Measurements from ENCODE around the gene VENTX.

Gene VENTX

GRCh38 chr10:133202778-133203651, 34.6 kb upstream of the VENTX start:
- DNase-seq, result no peak

GRCh38 chr10:133203652-133204195, 33.9 kb upstream of the VENTX start:
- DNase-seq, result no peak

DNA sequence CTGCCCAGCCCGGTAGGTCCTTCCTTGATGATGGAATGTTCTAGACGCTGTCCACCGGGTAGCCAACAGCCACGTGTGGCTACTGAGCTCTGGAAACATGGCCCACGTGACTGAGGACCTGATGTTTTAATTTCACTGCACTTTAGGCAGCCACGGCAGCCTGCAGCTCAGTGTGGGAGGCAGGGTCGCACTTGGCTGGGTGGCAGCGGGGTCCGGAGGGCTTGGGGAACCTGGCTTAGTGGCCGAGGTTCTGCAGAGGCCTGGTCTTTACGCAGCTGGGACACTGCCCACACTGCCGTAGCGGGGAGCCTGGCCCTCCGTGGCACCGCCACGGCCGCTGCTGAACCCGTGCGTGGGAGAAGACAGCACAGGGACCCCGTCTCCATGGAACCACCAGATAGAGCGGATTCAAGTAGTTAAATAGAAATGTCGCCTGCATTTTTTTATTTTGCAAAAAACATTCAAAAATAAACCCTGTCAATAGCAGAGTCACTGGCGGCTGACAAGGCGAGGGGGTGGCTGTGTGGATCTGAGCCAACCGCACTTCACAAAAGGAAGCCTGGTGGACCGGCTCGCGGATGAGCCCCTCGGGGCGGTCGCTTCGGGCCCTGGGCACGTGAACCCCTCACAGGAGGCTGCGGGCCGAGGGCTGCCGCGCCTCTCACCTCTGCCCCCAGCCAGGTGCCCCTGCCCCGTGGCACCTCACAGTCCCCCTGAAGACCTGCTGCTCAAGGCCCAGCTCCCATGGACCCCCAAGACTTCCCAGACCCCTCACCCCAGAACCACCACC, 33.2 kb upstream of the VENTX start:
- no peak for DNase-seq

DNA sequence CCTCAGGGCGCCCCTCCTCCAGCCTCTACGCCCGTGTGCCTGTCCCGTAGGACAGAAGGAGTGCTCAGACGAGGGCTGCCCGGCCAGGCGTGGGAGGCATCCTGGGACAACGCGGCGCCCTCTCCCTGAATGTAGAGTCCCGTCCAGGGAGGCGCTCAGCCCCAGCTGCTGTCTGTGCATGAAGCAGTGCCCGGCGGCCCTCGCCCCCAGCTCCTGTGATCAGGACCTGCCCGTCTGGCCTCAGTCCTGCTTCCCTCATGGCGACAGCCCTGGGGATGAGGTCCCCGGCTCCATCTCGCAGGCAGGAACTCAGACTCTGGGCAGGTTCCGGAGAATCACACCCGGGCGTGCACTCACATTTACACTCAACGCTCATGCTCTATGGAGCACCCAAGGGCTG, 32.5 kb upstream of the VENTX start:
- DNase-seq, result no peak

DNA sequence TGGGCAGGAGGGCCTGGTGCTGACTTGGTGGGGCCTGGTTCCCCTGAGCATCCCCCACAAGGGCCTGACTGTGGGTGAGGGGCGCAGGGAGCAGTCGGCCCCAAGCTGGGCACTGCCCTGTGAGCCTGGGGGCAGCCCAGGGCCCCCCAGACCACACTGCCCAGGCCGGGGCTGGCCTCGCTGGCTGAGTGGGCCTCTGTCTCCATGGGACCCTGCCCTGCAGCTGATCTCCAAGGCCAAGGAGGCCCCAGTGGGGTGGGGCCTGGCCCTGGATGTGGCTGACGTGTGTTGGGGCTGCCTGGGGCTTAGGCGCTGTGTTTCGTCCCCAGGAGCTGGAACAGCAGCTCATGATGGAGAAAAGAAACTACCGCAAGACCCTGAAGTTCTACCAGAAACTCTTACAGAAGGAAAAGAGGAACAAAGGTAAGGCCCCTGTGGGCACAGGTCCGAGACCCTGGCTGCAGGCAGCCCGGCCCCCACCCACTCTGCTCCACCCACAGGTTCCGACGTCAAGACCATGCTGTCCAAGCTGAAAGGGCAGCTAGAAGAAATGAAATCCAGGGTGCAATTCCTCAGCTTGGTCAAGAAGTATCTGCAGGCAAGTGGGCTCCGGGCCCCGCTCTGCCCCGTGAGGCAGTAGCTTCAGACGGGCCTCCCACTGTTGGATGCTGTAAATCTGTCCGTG, 31.2 kb upstream of the VENTX start:
- DNase-seq, result no peak

- DNase-seq, result no peak
Measured at GRCh38 chr10:133207041-133207600, 30.5 kb upstream of the VENTX start.

GRCh38 chr10:133207627-133208026, 30.0 kb upstream of the VENTX start:
- DNase-seq, result no peak

GRCh38 chr10:133208466-133208865, 29.2 kb upstream of the VENTX start:
- DNase-seq, result no peak

GRCh38 chr10:133209117-133209516, 28.5 kb upstream of the VENTX start:
- no peak for DNase-seq

GRCh38 chr10:133209641-133210040, 28.0 kb upstream of the VENTX start:
- no peak for DNase-seq

DNA sequence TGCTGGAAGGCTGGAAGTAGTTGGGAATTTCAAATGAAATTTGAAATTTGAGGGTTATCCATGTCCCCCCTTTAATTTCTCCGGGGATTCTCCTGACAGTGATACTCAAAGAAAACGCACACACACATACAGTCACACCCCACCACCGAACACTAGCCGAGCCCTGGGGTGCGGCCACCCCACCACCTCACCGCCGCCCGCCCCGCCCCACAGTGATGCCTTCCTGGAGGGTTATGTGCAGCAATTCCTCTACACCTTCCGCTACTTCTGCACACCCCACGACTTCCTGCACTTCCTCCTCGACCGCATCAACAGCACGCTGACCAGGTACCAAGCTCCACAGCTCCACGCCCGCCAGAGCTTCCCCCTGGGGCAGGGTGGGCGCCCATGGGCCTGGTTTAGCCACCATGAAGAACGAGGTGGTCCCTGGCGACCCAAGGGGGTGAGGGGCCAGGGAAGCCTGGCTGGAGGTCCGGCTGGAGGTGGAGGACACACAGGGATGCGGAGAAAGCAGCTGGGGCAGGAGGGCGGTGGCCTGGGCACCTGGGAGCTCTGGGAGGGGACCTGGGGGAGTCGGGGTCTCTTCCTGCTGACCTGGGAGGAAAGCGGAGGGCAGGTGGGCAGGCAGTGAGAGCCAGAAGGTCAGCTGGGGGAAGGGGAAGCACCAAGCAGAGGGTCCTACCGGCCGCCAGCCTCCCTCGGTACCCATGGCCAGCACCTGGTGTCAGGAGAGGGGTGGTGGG, 27.1 kb upstream of the VENTX start:
- DNase-seq, result no peak

GRCh38 chr10:133211141-133211830, 26.4 kb upstream of the VENTX start:
- DNase-seq, result no peak

DNA sequence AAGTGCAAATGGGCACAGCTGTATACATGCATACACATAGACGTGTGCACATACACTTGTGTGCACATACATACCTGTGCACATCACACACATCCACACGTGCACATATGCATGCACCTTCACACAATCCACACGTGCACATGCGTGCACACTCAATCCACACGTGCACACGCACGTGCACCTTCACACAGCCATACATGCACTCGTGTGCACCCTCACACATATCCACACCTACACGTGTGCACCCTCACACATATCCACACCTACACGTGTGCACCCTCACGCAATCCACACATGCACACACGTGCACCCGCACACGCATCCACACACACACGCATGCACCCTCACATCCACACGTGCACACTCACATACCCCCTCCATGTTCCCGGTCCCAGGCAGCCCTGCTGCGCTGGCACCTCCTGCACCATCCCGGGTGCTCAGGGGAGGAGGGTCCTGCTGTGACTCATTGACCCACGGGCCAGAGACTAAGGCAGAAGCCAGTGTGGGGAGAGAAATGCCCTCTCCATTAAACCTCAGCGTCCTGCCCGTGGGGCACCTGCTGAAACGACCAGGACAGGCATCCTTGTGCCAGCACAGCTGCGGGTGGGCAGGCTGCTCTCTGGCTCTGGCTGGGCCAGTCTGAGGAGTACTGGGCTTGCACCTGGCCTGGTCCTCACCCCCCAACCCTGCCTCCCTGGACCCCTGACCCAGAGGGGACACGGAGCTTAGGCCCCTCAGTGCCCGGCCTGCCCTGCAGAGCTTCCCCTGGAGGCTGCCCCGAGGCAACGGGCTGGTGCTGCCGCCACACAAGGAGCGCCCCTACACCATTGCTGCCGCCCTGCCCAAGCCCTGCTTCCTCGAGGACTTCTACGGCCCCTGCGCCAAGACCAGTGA, 25.4 kb upstream of the VENTX start:
- no peak for DNase-seq

DNA sequence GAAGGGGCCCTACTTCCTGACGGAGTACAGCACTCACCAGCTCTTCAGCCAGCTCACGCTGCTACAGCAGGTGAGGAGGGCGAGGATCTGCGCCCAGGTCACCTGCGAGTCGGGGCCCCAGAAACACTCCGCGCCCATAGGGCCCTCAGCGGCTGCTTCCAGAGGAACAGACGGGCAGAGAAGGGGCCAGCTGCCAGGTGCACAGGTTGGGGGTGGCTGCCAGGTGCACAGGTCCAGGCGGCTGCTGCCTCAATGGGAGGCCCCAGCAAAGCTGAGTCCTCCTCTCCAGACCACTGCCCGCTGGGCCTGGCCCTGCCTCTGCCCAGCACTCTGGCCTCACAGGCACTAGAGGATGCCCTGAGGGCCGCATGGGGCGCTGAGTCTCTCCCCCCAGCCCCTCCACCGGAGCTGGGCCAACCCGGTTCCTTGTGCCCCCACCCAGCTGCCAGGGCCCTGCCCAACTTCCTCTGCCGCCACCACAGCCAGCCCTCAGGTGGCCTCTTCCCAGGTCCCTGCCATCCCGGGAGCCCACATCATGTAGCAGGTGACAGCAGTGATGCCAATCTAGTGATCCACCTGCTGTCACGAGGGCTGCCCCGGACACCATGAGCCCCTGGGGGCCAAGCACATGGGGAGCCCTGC, 24.7 kb upstream of the VENTX start:
- DNase-seq, result no peak

DNA sequence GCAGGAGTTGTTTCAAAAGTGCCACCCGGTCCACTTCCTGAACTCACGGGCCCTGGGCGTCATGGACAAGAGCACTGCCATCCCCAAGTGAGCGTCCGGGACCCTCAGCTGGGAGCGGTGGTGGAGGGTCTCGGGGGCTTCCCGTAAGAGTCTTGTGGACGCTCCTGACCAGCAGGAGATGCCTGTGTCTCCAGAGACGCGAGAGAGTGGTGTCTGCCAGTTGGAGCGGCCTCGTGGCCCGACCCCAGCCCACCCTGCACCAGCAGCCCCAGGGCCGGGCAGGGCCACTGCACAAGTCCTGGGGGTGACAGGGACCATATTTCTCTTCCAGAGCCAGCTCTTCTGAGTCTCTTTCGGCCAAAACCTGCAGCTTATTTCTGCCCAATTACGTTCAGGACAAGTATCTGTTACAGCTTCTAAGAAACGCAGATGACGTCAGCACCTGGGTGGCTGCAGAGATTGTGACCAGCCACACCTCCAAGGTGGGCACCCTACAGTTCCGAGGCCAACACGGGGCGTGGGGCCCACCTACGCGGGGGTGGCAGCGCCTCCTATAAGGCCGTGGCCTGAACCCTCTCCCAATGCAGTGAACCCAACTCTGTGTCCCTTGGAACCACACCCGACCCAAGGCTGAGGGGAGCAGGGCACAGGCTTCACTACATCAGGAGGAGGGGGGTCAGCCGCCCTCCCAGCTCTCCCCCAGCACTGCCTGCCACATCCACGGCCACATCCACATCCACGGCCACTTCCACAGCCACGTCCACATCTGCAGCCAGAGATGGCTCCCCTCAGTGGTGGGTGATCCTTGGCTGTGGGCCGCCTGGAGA, 23.8 kb upstream of the VENTX start:
- DNase-seq, result no peak

DNA sequence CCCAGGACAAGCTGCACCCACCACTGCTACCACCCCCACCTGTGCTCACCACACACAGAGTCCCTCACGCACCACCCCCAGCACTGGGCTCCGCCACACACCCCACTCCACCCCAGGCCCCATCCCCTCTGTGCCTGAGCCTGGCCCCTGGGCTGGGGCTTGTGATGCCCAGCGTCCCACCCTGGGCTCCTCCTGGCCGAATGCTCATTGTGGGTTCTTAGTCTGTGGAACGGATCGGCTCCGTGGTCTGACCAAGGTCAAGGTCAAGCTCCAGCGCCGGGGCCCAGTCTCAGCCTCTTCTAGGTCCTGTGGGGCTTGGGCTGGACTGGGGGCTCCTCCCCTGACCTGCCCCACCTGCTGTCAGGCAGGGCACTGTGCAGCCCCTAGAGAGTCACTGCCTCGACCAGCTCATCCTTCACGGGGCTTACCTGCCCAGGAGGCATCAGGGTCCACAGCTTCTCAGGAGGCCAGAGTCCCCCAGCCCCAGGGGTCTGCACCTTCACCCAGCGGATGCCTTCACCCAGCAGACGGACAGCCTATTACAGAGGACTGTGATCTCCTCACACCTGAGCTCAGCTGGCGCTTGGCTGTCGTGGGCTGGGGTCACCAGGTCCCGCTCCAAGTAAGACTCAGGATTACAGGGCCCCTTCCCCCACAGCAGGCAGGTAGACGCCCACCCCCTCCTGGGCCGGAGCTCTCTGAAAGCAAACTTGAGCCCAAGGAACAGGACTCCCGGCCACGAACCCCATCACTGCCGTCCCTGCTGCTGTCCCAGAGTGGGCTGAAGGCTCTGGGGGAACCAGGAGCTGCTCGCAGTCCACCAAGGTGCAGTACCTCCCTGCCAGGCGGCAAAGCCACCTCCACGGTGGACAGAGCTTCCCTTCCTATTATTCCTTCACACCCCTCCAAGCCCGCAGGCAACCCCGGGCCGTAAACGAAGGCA, 22.9 kb upstream of the VENTX start:
- no peak for DNase-seq

DNA sequence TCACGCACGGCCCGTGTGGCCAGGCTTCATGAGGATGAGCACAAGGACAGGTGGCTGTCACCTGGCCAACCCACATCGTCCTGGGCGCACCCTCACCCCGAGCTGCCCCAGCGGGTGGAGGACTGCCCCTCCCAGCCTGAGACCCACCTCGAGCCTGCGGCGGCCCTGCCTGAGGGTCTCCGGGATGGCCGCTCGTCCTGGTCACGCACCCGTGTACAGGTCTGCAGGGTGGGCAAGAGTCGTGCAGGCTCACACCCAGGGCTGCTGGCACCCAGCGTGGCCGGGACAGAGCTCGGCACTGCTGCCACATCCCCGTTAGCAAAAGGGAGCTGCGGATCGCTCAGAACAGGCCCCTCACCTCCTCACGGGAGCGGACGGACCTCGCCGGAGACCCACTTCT, 22.1 kb upstream of the VENTX start:
- DNase-seq, result no peak

DNA sequence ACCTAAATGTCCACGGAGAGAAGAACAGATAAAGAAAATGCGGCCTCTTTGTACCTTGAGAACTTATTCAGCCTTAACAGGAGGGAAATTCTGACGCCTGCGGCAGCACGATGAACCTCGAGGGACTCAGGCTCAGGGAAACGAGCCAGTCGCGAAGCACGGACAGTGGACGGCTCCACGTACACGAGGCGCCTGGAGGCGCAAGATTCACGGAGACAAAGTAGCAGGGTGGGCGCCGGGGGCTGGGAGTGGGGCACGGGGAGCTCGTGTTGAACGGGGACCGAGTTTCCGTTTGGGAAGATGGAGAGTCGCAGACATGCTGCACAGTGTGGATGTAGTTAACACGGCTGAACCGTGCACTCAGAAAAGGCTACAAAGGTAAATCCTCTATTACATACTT, 20.9 kb upstream of the VENTX start:
- no peak for DNase-seq
